HEK293T (cell line): ENCODE data around the gene LTBP4.
"Not testable (repeated sequence)": the region's sequence is repeated elsewhere in the genome, so short reads cannot be mapped to it uniquely, and the experiment has no call there.

ENCODE experiments used
- CTCF ChIA-PET: fragments of 350-600 bp; formaldehyde crosslinking; extraction: SDS; loops from one replicate; lab custom pipeline; 2021; ENCODE audit warnings: antibody characterized with exemption, inconsistent platforms; lab: Yijun Ruan, JAX
- POLR2A ChIA-PET: fragments of 350-600 bp; formaldehyde crosslinking; extraction: SDS; loops from one replicate; lab custom pipeline; 2020; ENCODE audit warnings: antibody characterized with exemption, inconsistent platforms; lab: Yijun Ruan, JAX
- DNase-seq: peaks from one replicate; pipeline ENCODE4 v3.0.0; 2012; ENCODE audit warnings: mixed read lengths; ENCODE audit errors: extremely low spot score
- ARNT ChIP-seq: fragments of 450-650 bp; IDR thresholded peaks from 2 replicates; pipeline ENCODE4 v1.6.1; 2017; ENCODE audit warnings: mild to moderate bottlenecking
- BHLHE40 ChIP-seq: fragments of 450-650 bp; IDR thresholded peaks from 2 replicates; pipeline ENCODE4 v1.6.1; 2016; ENCODE audit warnings: mild to moderate bottlenecking, moderate library complexity, borderline replicate concordance
- CTBP1 ChIP-seq: fragments of 450-650 bp; IDR thresholded peaks from 2 replicates; pipeline ENCODE4 v1.6.1; 2016; ENCODE audit warnings: borderline replicate concordance
- ELF4 ChIP-seq: fragments of 450-650 bp; IDR thresholded peaks from 2 replicates; pipeline ENCODE4 v1.6.1; 2017; ENCODE audit warnings: antibody characterized with exemption
- FOXA1 ChIP-seq: fragments of 450-650 bp; IDR thresholded peaks from 2 replicates; pipeline ENCODE4 v1.6.1; 2016; ENCODE audit warnings: mild to moderate bottlenecking
- FOXK2 ChIP-seq: fragments of 450-650 bp; IDR thresholded peaks from 2 replicates; pipeline ENCODE4 v1.6.1; 2016; ENCODE audit warnings: mild to moderate bottlenecking
- FOXM1 ChIP-seq: fragments of 450-650 bp; IDR thresholded peaks from 2 replicates; pipeline ENCODE4 v1.6.1; 2017; ENCODE audit warnings: mild to moderate bottlenecking, borderline replicate concordance
- HDGF ChIP-seq: fragments of 450-650 bp; IDR thresholded peaks from 2 replicates; pipeline ENCODE4 v1.6.1; 2017; ENCODE audit warnings: antibody characterized with exemption, borderline replicate concordance
- L3MBTL2 ChIP-seq: fragments of 450-650 bp; conservative IDR thresholded peaks from 2 replicates; pipeline ENCODE4 v1.6.1; 2016; ENCODE audit warnings: mild to moderate bottlenecking
- LEF1 ChIP-seq: fragments of 450-650 bp; IDR thresholded peaks from 2 replicates; pipeline ENCODE4 v1.6.1; 2017; ENCODE audit warnings: mild to moderate bottlenecking, borderline replicate concordance
- NFRKB ChIP-seq: fragments of 450-650 bp; IDR thresholded peaks from 2 replicates; pipeline ENCODE4 v1.6.1; 2016; ENCODE audit warnings: mild to moderate bottlenecking, moderate library complexity
- PKNOX1 ChIP-seq: fragments of 450-650 bp; IDR thresholded peaks from 2 replicates; pipeline ENCODE4 v1.6.1; 2016
- SP1 ChIP-seq: fragments of 450-650 bp; IDR thresholded peaks from 2 replicates; pipeline ENCODE4 v1.6.1; 2017
- SUZ12 ChIP-seq: fragments of 450-650 bp; IDR thresholded peaks from 2 replicates; pipeline ENCODE4 v1.6.1; 2016; ENCODE audit warnings: mild to moderate bottlenecking
- TARDBP ChIP-seq: fragments of 450-650 bp; IDR thresholded peaks from 2 replicates; pipeline ENCODE4 v1.6.1; 2016
- ZNF384 ChIP-seq: fragments of 450-650 bp; IDR thresholded peaks from 2 replicates; pipeline ENCODE4 v1.6.1; 2016

The LTBP4 gene

GRCh38 chr19:40588110-40588854 lies 12.9 kb upstream of the LTBP4 start:
- CTCF ChIA-PET, result no interaction called here

DNA sequence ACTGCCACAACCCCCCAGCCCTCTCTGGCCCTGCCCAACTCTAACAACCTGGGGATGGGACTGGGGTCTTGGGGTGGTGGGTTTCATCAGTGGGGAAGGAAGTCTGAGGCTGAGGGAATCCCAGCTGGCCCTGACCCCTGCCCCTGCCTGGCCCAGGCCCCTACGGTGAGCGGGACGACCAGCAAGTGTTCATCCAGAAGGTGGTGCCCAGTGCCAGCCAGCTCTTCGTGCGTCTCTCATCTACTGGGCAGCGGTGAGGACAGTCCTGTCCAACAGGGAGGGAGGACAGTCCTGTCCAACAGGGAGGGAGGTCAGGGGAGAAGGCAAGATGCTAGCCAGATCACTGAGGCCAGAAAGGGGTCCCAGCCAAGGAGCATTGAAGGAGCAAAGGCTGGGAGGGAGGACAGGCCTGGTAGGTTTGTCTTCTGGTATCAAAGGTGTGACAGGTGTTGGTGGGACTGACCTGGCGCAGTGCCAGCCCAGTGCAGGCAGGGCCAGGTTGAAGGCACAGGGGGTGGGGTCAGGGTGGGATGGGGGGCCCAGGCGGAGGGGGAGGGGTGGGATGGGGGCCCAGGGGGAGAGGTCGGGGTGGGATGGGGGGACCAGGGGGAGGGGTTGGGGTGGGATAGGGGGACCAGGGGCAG lies 12.1 kb upstream of the LTBP4 start:
- TF ChIP-seq ZNF384, result no peak
- TF ChIP-seq ELF4, result no peak
- no peak for TF ChIP-seq L3MBTL2
- TF ChIP-seq PKNOX1, result no peak
- no peak for TF ChIP-seq LEF1
- TF ChIP-seq BHLHE40, result no peak
- TF ChIP-seq TARDBP, result no peak
- TF ChIP-seq FOXA1, result no peak
- TF ChIP-seq SP1, result no peak
- TF ChIP-seq CTBP1, result no peak
- no peak for TF ChIP-seq FOXK2
- TF ChIP-seq NFRKB, result no peak
- TF ChIP-seq FOXM1, result no peak
- no peak for TF ChIP-seq ARNT
- no peak for TF ChIP-seq SUZ12
- no peak for TF ChIP-seq HDGF
- no peak for DNase-seq
- ChIA-PET POLR2A (no interaction called here), CTCF (no interaction called here)

More at GRCh38 chr19:40588110-40588854, 12.9 kb upstream of the LTBP4 start:
- TF ChIP-seq PKNOX1, result no peak
- no peak for TF ChIP-seq LEF1
- no peak for TF ChIP-seq HDGF
- TF ChIP-seq FOXM1, result no peak
- no peak for TF ChIP-seq FOXK2
- TF ChIP-seq NFRKB, result no peak
- no peak for TF ChIP-seq ARNT
- TF ChIP-seq CTBP1, result no peak
- TF ChIP-seq BHLHE40, result no peak
- TF ChIP-seq ZNF384, result no peak
- TF ChIP-seq FOXA1, result no peak
- DNase-seq, result no peak
- POLR2A ChIA-PET, result no interaction called here

DNA sequence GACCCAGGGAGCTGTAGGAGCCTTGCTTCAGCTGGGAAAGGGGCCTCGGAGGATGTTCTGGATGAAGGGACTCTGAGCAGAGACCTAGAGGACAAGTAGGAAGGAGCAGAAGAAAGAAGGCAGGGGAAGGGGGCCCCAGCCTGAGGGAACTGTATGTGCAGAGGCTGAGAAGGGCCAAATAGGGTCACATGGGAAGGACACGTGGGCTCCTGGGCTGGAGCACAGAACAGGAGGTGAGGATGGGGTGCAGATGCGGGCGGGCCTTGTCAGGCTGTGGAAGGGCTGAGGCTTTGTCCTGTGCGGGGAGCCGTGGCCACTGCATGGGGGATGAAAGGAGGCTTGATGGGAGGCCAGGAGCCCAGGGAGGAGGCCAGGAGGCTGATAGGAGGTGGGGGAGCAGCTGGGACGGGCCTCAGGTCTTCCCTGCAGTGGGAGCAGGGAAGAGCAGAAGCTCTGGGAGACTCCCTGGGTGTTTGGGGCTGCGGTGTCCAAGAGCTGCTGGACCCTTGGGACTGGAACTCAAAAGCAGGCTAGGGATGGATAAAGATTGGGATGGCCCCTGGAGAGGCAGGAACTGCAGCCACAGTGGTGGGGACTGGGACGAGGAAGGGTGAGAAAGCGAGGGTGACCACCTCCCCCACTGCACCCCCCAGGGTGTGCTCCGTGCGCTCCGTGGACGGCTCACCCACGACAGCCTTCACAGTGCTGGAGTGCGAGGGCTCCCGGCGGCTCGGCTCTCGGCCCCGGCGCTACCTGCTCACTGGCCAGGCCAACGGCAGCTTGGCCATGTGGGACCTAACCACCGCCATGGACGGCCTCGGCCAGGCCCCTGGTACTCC lies 11.4 kb upstream of the LTBP4 start:
- CTCF ChIA-PET, result no interaction called here
- no peak for DNase-seq
- no peak for TF ChIP-seq FOXA1
- TF ChIP-seq SP1, result no peak
- no peak for TF ChIP-seq SUZ12
- no peak for TF ChIP-seq FOXM1
- TF ChIP-seq CTBP1, result no peak
- no peak for TF ChIP-seq ELF4
- TF ChIP-seq NFRKB, result no peak
- TF ChIP-seq ARNT, result no peak
- TF ChIP-seq FOXK2, result no peak
- no peak for TF ChIP-seq PKNOX1
- TF ChIP-seq L3MBTL2, result no peak
- POLR2A ChIA-PET, result no interaction called here

DNA sequence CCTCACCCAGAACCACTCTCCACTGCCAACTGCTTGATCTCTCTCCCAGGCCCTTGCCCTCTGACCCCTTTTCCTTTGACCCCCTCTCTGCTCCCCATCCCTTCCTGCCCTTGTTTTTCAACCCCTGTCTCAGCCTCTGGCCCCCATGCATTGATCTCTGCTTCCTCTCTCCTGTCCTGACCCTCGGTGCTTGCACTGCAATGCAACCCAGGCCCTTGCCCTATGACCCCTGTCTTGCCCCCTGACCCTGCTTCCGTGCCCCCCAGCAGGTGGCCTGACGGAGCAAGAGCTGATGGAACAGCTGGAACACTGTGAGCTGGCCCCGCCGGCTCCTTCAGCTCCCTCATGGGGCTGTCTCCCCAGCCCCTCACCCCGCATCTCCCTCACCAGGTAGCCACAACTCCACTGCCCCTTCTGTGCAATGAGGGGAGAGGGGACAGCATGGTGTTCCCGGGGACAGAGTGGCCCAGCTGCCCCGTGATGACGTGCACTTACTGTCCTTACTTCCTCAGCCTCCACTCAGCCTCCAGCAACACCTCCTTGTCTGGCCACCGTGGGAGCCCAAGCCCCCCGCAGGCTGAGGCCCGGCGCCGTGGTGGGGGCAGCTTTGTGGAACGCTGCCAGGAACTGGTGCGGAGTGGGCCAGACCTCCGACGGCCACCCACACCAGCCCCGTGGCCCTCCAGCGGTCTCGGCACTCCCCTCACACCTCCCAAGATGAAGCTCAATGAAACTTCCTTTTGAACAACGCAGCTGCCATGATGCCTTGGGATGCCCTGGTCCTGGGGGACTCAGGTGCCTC lies 10.5 kb upstream of the LTBP4 start:
- ChIA-PET CTCF (no interaction called here), POLR2A (no interaction called here)
- no peak for DNase-seq
- TF ChIP-seq PKNOX1, result no peak
- no peak for TF ChIP-seq FOXK2
- TF ChIP-seq FOXM1, result no peak
- TF ChIP-seq SUZ12, result no peak
- TF ChIP-seq BHLHE40, result no peak
- no peak for TF ChIP-seq HDGF
- no peak for TF ChIP-seq L3MBTL2
- TF ChIP-seq NFRKB, result no peak
- TF ChIP-seq ZNF384, result no peak
- no peak for TF ChIP-seq LEF1

DNA sequence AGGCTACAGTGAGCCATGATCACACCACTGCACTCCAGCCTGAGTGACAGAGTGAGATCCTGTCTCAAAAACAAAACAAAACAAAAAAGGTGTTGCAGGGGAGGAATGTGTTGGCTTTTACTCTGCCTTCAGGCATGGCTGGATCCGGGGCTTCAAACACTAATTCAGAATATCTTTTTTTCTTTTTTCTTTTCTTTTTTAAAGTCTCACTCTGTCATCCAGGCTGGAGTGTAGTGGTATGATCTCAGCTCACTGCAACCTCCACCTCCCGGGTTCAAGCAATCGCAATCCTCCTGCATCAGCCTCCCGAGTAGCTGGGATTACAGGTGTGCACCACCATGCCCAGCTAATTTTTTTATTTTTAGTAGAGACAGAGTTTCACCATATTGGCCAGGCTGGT lies 9.4 kb upstream of the LTBP4 start:
- ChIA-PET POLR2A (interaction anchor here (0.6 kb wide), 1 partner anchor 12 kb away, joined by 3 read pairs; no protein-coding TSS in a partner anchor), CTCF (interaction anchor here (0.6 kb wide), 1 partner anchor 621 kb away, joined by 3 read pairs; no protein-coding TSS in a partner anchor)
- DNase-seq, result not testable (repeated sequence)
